H1 (cell line): ENCODE data around the gene TXNDC5. TPM values are rescaled to one million over a fixed set of nuclear protein-coding genes. Genes with fewer than 3 reads are reported as not detected.

ENCODE experiments used
- CTCF ChIA-PET: fragments of 300-600 bp; sonication (Branson Sonifier 250); formaldehyde crosslinking; loops from one replicate; lab custom pipeline; 2021; ENCODE audit not compliant: partially characterized antibody; lab: Charles Lee
- POLR2A ChIA-PET: fragments of 300-600 bp; sonication (Branson Sonifier 250); formaldehyde crosslinking; loops from one replicate; lab custom pipeline; 2021; ENCODE audit warnings: inconsistent platforms; ENCODE audit not compliant: partially characterized antibody; lab: Charles Lee
- DNase-seq, 2 experiments: peaks; one replicate each; pipeline versions ENCODE4 v3.0.0 to v3.0.0-alpha.2; 2010 to 2022; ENCODE audit warnings: low spot score in 2 of 2, low read depth in 1 of 2, mixed read lengths in 1 of 2
- FAIRE-seq: peaks from 2 replicates; lab custom pipeline; 2011; peaks lifted over from hg19 to GRCh38; lab: Jason Lieb, UNC
- H2AFZ ChIP-seq: 2 replicates; pipeline ENCODE4 v1.8.1; 2012; ENCODE audit warnings: low read length, inconsistent platforms
- H2AK5ac ChIP-seq: 2 replicates; pipeline ENCODE4 v1.6.1; 2013; ENCODE audit warnings: low read depth, low read length
- H2BK120ac ChIP-seq: replicated peaks from 2 replicates; pipeline ENCODE3; 2013; ENCODE audit warnings: low read depth, low read length, inconsistent platforms
- H2BK12ac ChIP-seq: 2 replicates; pipeline ENCODE4 v1.6.1; 2013; ENCODE audit warnings: low read depth, low read length
- H2BK15ac ChIP-seq: 2 replicates; pipeline ENCODE4 v1.6.1; 2013; ENCODE audit warnings: low read length
- H2BK20ac ChIP-seq: 2 replicates; pipeline ENCODE4 v1.6.1; 2013; ENCODE audit warnings: low read length
- H2BK5ac ChIP-seq: 2 replicates; pipeline ENCODE4 v1.6.1; 2013; ENCODE audit warnings: low read depth, low read length
- H3K14ac ChIP-seq: 2 replicates; pipeline ENCODE4 v1.6.1; 2013; ENCODE audit warnings: inconsistent platforms; ENCODE audit not compliant: insufficient read length
- H3K18ac ChIP-seq: 2 replicates; pipeline ENCODE4 v1.6.1; 2013; ENCODE audit warnings: low read length; ENCODE audit errors: extremely low read depth
- H3K23ac ChIP-seq: 2 replicates; pipeline ENCODE4 v1.6.1; 2013; ENCODE audit warnings: inconsistent platforms; ENCODE audit not compliant: insufficient read length
- H3K23me2 ChIP-seq: 2 replicates; pipeline ENCODE4 v1.6.1; 2013; ENCODE audit warnings: low read depth, low read length
- H3K27ac ChIP-seq: 2 replicates; pipeline ENCODE4 v1.6.1; 2011; ENCODE audit warnings: low read depth, low read length, inconsistent platforms
- H3K27me3 ChIP-seq, 4 experiments: replicated peaks in 1 of 4; 1 replicate in 1 of 4; 2 replicates in 3 of 4; pipeline versions ENCODE4 v1.6.1 to v1.8.1; 2011 to 2013; ENCODE audit warnings: low read length in 3 of 4, mild to moderate bottlenecking in 3 of 4, inconsistent platforms in 2 of 4, mixed read lengths in 2 of 4, moderate library complexity in 1 of 4; ENCODE audit not compliant: control insufficient read depth in 3 of 4, insufficient read depth in 3 of 4; ENCODE audit errors: extremely low read depth in 1 of 4
- H3K36me3 ChIP-seq, 4 experiments: 2 replicates each; pipeline versions ENCODE4 v1.6.1 to v1.8.1; 2011 to 2013; ENCODE audit warnings: mild to moderate bottlenecking in 4 of 4, low read length in 3 of 4, moderate library complexity in 2 of 4, control low read depth in 1 of 4, inconsistent platforms in 1 of 4; ENCODE audit not compliant: insufficient read depth in 4 of 4, control insufficient read depth in 2 of 4
- H3K4ac ChIP-seq: replicated peaks from 2 replicates; pipeline ENCODE3; 2013; ENCODE audit warnings: low read length, low read depth, mixed read lengths, inconsistent platforms; ENCODE audit not compliant: insufficient read length
- H3K4me1 ChIP-seq, 4 experiments: replicated peaks in 1 of 4; 1 replicate in 1 of 4; 2 replicates in 3 of 4; pipeline versions ENCODE4 v1.6.1 to v1.8.1; 2011 to 2013; ENCODE audit warnings: low read length in 3 of 4, inconsistent platforms in 2 of 4, mixed read lengths in 1 of 4; ENCODE audit not compliant: insufficient read depth in 4 of 4, control insufficient read depth in 3 of 4
- H3K4me2 ChIP-seq, 2 experiments: 2 replicates each; pipeline versions ENCODE4 v1.6.1 to v1.8.1; 2011 to 2013; ENCODE audit warnings: low read depth in 2 of 2, low read length in 2 of 2, control low read depth in 1 of 2, inconsistent platforms in 1 of 2, mild to moderate bottlenecking in 1 of 2; ENCODE audit not compliant: insufficient read depth in 1 of 2
- H3K4me3 ChIP-seq, 4 experiments: fragments of 200-600, 300-600 bp in 1 of 4; sonication (generic), shearing (Covaris generic), sonication (Bioruptor Twin) in 1 of 4; 2 replicates each; pipeline versions ENCODE4 v1.5.1 to v1.8.1; 2011 to 2016; ENCODE audit warnings: low read length in 4 of 4, low read depth in 3 of 4, control low read depth in 2 of 4, inconsistent platforms in 2 of 4, mild to moderate bottlenecking in 2 of 4, mixed read lengths in 1 of 4, moderate library complexity in 1 of 4; ENCODE audit not compliant: insufficient read depth in 2 of 4; ENCODE audit errors: extremely low read depth in 1 of 4
- H3K56ac ChIP-seq: replicated peaks from 2 replicates; pipeline ENCODE3; 2013; ENCODE audit warnings: low read depth, mild to moderate bottlenecking, mixed read lengths, low read length, inconsistent platforms; ENCODE audit not compliant: insufficient read length
- H3K79me1 ChIP-seq: 2 replicates; pipeline ENCODE4 v1.6.1; 2013; ENCODE audit warnings: low read depth, low read length, control low read depth
- H3K79me2 ChIP-seq, 2 experiments: 2 replicates each; pipeline versions ENCODE4 v1.6.1 to v1.8.1; 2012 to 2013; ENCODE audit warnings: low read length in 2 of 2, mild to moderate bottlenecking in 2 of 2, inconsistent platforms in 1 of 2; ENCODE audit not compliant: insufficient read depth in 2 of 2, control insufficient read depth in 1 of 2
- H3K9ac ChIP-seq, 4 experiments: replicated peaks in 1 of 4; 1 replicate in 1 of 4; 2 replicates in 3 of 4; pipeline versions ENCODE4 v1.6.1 to v1.8.1; 2011 to 2013; ENCODE audit warnings: low read depth in 3 of 4, low read length in 3 of 4, control low read depth in 2 of 4, mild to moderate bottlenecking in 2 of 4, moderate library complexity in 2 of 4, inconsistent platforms in 1 of 4; ENCODE audit errors: extremely low read depth in 1 of 4
- H3K9me3 ChIP-seq, 2 experiments: 2 replicates each; pipeline versions ENCODE4 v1.6.1 to v1.8.1; 2012 to 2013; ENCODE audit warnings: mild to moderate bottlenecking in 2 of 2, moderate library complexity in 2 of 2, control low read depth in 1 of 2, inconsistent platforms in 1 of 2, low read depth in 1 of 2, low read length in 1 of 2, mixed read lengths in 1 of 2; ENCODE audit not compliant: insufficient read depth in 2 of 2
- H4K20me1 ChIP-seq, 2 experiments: replicated peaks in 1 of 2; 2 replicates each; pipeline versions ENCODE3 to v1.8.1; 2011 to 2013; ENCODE audit warnings: inconsistent platforms in 2 of 2, low read length in 2 of 2, mild to moderate bottlenecking in 1 of 2; ENCODE audit not compliant: insufficient read depth in 2 of 2, control insufficient read depth in 1 of 2
- H4K5ac ChIP-seq: 2 replicates; pipeline ENCODE4 v1.6.1; 2013; ENCODE audit warnings: low read length, low read depth, mixed read lengths, inconsistent platforms; ENCODE audit not compliant: insufficient read length
- H4K8ac ChIP-seq: 2 replicates; pipeline ENCODE4 v1.8.0; 2013; ENCODE audit warnings: mild to moderate bottlenecking, moderate library complexity, low read length, inconsistent platforms; ENCODE audit not compliant: insufficient read depth; ENCODE audit errors: extremely low read depth
- H4K91ac ChIP-seq: replicated peaks from 2 replicates; pipeline ENCODE3; 2013; ENCODE audit warnings: low read length, mixed read lengths, inconsistent platforms; ENCODE audit not compliant: insufficient read length
- HDAC2 ChIP-seq, 2 experiments: fragments of 300-600 bp in 1 of 2; sonication (generic) in 1 of 2; IDR thresholded peaks; 2 replicates each; pipeline ENCODE4 v1.6.1; 2011 to 2012; ENCODE audit warnings: low read depth in 2 of 2, low read length in 2 of 2, mild to moderate bottlenecking in 2 of 2, moderate library complexity in 2 of 2, borderline replicate concordance in 1 of 2, inconsistent platforms in 1 of 2
- MAX ChIP-seq: IDR thresholded peaks from 2 replicates; pipeline ENCODE4 v1.6.1; 2012; ENCODE audit warnings: inconsistent platforms
- whole genome bisulfite sequencing, 2 experiments: shearing (Covaris generic) in 1 of 2; methylation state at CpG; one replicate each; pipeline versions ENCODE4 v1.1.6 to v1.1.7; 2013 to 2015; ENCODE audit warnings: low lambda C conversion rate in 2 of 2, mixed read lengths in 2 of 2, inconsistent platforms in 1 of 2, low coverage in 1 of 2, missing lambda C conversion rate in 1 of 2; ENCODE audit not compliant: insufficient replicate concordance in 2 of 2, insufficient coverage in 1 of 2, insufficient read length in 1 of 2; ENCODE audit errors: extremely low coverage in 1 of 2, missing lambda C conversion rate in 1 of 2; 5-methylcytosine and 5-hydroxymethylcytosine counted together
- polyA plus RNA-seq, 7 experiments: library from polyadenylated mRNA; depleted of rRNA in 3 of 7; stranded (reverse) in 5 of 7; unstranded in 2 of 7; fragments of >200 nt in 5 of 7; fragments of 200-250 nt in 2 of 7; gene quantifications; 1 replicate in 5 of 7; 2 replicates in 1 of 7; 4 replicates in 1 of 7; pipeline versions ENCODE4 v1.2.1 to v1.2.3, GENCODE V29; 2011 to 2013; ENCODE audit warnings: missing spikeins in 2 of 7, mixed read lengths in 2 of 7
- total RNA-seq: library from RNA; stranded (reverse); fragmentation: NEBNext Ultra II Directional; extraction: Animal tissue kit (Norgen Biotek cat#: 25700); gene quantifications from 2 replicates; pipeline ENCODE4 v1.2.1, GENCODE V29; 2021

Gene TXNDC5
- total and polyA plus RNA-seq, 2 of the 8 experiments (the other 6 are each of a cell fraction or from before 2014, with no cell fraction given): 114 to 172 TPM

GRCh38 chr6:7918403-7918802 is 7.8 kb upstream of the TXNDC5 start:
- H2BK15ac ChIP-seq: no peak overlapping the region
- no peak overlapping the region for H4K91ac ChIP-seq
- H4K20me1 ChIP-seq: no peaks in the 10 kb centered on the region
- ChIA-PET CTCF (interaction anchor here (0.7 kb wide), 1 partner anchor 303 kb away, joined by 4 read pairs; no protein-coding TSS in a partner anchor), POLR2A (no interaction called here)
- no peaks in the 10 kb centered on the region for H3K23me2 ChIP-seq
- TF ChIP-seq MAX: no peak
- no peak for TF ChIP-seq HDAC2 (IDR thresholded peaks at IDR 0.05; ENCODE audit: borderline replicate concordance in 1 of 2, low read depth in 2 of 2, low read length in 2 of 2)
- H3K14ac ChIP-seq: no peak overlapping the region
- no peak for FAIRE-seq
- no peak overlapping the region for H2BK12ac ChIP-seq
- no peak for DNase-seq
- 93% methylated on average over 4 of the region's 4 CpGs; no CpG with 5 or more reads in 1 of the 2 experiments for WGBS, 2 experiments
- no peak overlapping the region for H2BK20ac ChIP-seq
- peaks cover 0 to 2% (median 0%) of the 10 kb centered on the region in 4 experiments; a peak in 1 of 7 replicates for H3K4me1 ChIP-seq
- H2AK5ac ChIP-seq: no peak overlapping the region
- H3K4me3 ChIP-seq: no peak overlapping the region
- no peak overlapping the region for H2AFZ ChIP-seq
- no peak overlapping the region for H2BK5ac ChIP-seq
- H4K8ac ChIP-seq: no peak overlapping the region
- no peaks in the 10 kb centered on the region for H3K79me2 ChIP-seq
- H3K27ac ChIP-seq: no peak overlapping the region
- H2BK120ac ChIP-seq: no peak overlapping the region
- no peak overlapping the region for H3K4me2 ChIP-seq
- H3K4ac ChIP-seq: no peak overlapping the region
- H3K9ac ChIP-seq: no peak overlapping the region
- no peaks in the 10 kb centered on the region for H3K9me3 ChIP-seq
- H4K5ac ChIP-seq: no peak overlapping the region
- H3K27me3 ChIP-seq: no peaks in the 10 kb centered on the region; a peak in 2 of 7 replicates
- no peak overlapping the region for H3K56ac ChIP-seq
- H3K36me3 ChIP-seq: no peaks in the 10 kb centered on the region
- no peak overlapping the region for H3K23ac ChIP-seq
- no peak overlapping the region for H3K18ac ChIP-seq
- H3K79me1 ChIP-seq: no peaks in the 10 kb centered on the region; the same call in 1 of the 2 replicates
